Trophoblast cell (in vitro differentiated cells and primary cell): ENCODE results near the gene GIPC3.

Source experiments
- DNase-seq, 2 donors: peaks; one replicate each; pipeline ENCODE4 v3.0.0-alpha.2; 2016
- H2AFZ ChIP-seq: 2 replicates; pipeline ENCODE4 v1.6.1; 2013; ENCODE audit warnings: low read length, moderate library complexity, mild to moderate bottlenecking; ENCODE audit not compliant: insufficient read depth, poor library complexity
- H2AK5ac ChIP-seq: 2 replicates; pipeline ENCODE4 v1.6.1; 2013; ENCODE audit warnings: mild to moderate bottlenecking, low read length
- H2BK120ac ChIP-seq: 2 replicates; pipeline ENCODE4 v1.6.1; 2013; ENCODE audit warnings: low read length, mild to moderate bottlenecking, moderate library complexity; ENCODE audit not compliant: insufficient read depth, poor library complexity
- H2BK12ac ChIP-seq: 2 replicates; pipeline ENCODE4 v1.6.1; 2013; ENCODE audit warnings: mild to moderate bottlenecking, low read length, moderate library complexity
- H2BK5ac ChIP-seq: 2 replicates; pipeline ENCODE4 v1.6.1; 2013; ENCODE audit warnings: low read length, low read depth, moderate library complexity, mild to moderate bottlenecking; ENCODE audit not compliant: poor library complexity
- H3K14ac ChIP-seq: 2 replicates; pipeline ENCODE4 v1.6.1; 2013; ENCODE audit warnings: mild to moderate bottlenecking, low read length
- H3K18ac ChIP-seq: 2 replicates; pipeline ENCODE4 v1.6.1; 2013; ENCODE audit warnings: mild to moderate bottlenecking, low read length
- H3K23ac ChIP-seq: 2 replicates; pipeline ENCODE4 v1.6.1; 2013; ENCODE audit warnings: low read length
- H3K27ac ChIP-seq: 2 replicates; pipeline ENCODE4 v1.5.1; 2013; ENCODE audit warnings: low read depth, mild to moderate bottlenecking, inconsistent platforms, low read length, moderate library complexity
- H3K27me3 ChIP-seq: 2 replicates; pipeline ENCODE4 v1.6.1; 2013; ENCODE audit warnings: inconsistent platforms, mild to moderate bottlenecking, low read length, moderate library complexity; ENCODE audit not compliant: insufficient read depth
- H3K36me3 ChIP-seq, 2 experiments: 1 replicate in 1 of 2; 2 replicates in 1 of 2; pipeline ENCODE4 v1.6.1; 2013; ENCODE audit warnings: low read length in 2 of 2, mild to moderate bottlenecking in 2 of 2, moderate library complexity in 1 of 2; ENCODE audit not compliant: insufficient read depth in 2 of 2, control insufficient read depth in 1 of 2
- H3K4ac ChIP-seq: 2 replicates; pipeline ENCODE4 v1.6.1; 2013; ENCODE audit warnings: low read depth, mild to moderate bottlenecking, low read length, moderate library complexity
- H3K4me1 ChIP-seq, 2 experiments: 1 replicate in 1 of 2; 2 replicates in 1 of 2; pipeline ENCODE4 v1.6.1; 2013; ENCODE audit warnings: low read length in 2 of 2, mild to moderate bottlenecking in 2 of 2, moderate library complexity in 1 of 2; ENCODE audit not compliant: insufficient read depth in 2 of 2, control insufficient read depth in 1 of 2
- H3K4me2 ChIP-seq: 2 replicates; pipeline ENCODE4 v1.6.1; 2013; ENCODE audit warnings: inconsistent platforms, mild to moderate bottlenecking, low read length, moderate library complexity
- H3K4me3 ChIP-seq: 2 replicates; pipeline ENCODE4 v1.5.1; 2013; ENCODE audit warnings: mild to moderate bottlenecking, low read depth, low read length, inconsistent platforms
- H3K79me1 ChIP-seq: one replicate; pipeline ENCODE4 v1.6.1; 2013; ENCODE audit warnings: low read length
- H3K79me2 ChIP-seq: 2 replicates; pipeline ENCODE4 v1.6.1; 2013; ENCODE audit warnings: low read length, mild to moderate bottlenecking; ENCODE audit not compliant: control insufficient read depth, insufficient read depth, poor library complexity
- H3K9ac ChIP-seq: 2 replicates; pipeline ENCODE4 v1.6.1; 2013; ENCODE audit warnings: mild to moderate bottlenecking, low read length
- H3K9me3 ChIP-seq: 2 replicates; pipeline ENCODE4 v1.6.1; 2013; ENCODE audit warnings: low read depth, mild to moderate bottlenecking, control low read depth, inconsistent platforms, low read length; ENCODE audit not compliant: insufficient read depth
- H4K12ac ChIP-seq: 2 replicates; pipeline ENCODE4 v1.6.1; 2013; ENCODE audit warnings: low read depth, mild to moderate bottlenecking, low read length, moderate library complexity
- H4K8ac ChIP-seq: 2 replicates; pipeline ENCODE4 v1.6.1; 2013; ENCODE audit warnings: low read depth, mild to moderate bottlenecking, low read length, moderate library complexity
- H4K91ac ChIP-seq: one replicate; pipeline ENCODE4 v1.6.1; 2013; ENCODE audit warnings: low read depth, mild to moderate bottlenecking, low read length, moderate library complexity
- WGBS: extraction: QIAGEN DNeasy Blood & Tissue Kit; methylation state at CpG from one replicate; pipeline ENCODE4 v1.1.7; 2013; ENCODE audit warnings: missing lambda C conversion rate; ENCODE audit not compliant: insufficient read length, insufficient coverage; ENCODE audit errors: extremely low coverage; 5-methylcytosine and 5-hydroxymethylcytosine counted together

Gene GIPC3

GRCh38 chr19:3622224-3622623, 36.9 kb downstream of the GIPC3 start:
- H4K91ac ChIP-seq = no peak overlapping the region
- H2AK5ac ChIP-seq = no peak overlapping the region
- no peak overlapping the region for H3K14ac ChIP-seq
- H4K12ac ChIP-seq = no peak overlapping the region
- H2BK12ac ChIP-seq = no peak overlapping the region
- H3K4me1 ChIP-seq = peaks cover 9 to 15% of the 10 kb centered on the region in 2 experiments
- H3K18ac ChIP-seq = no peak overlapping the region
- no peak overlapping the region for H3K9ac ChIP-seq
- no peak overlapping the region for H4K8ac ChIP-seq
- H3K4me2 ChIP-seq = no peak overlapping the region
- no peak overlapping the region for H3K27ac ChIP-seq
- peaks cover 45 to 50% of the 10 kb centered on the region in 2 experiments for H3K36me3 ChIP-seq
- no peaks in the 10 kb centered on the region for H3K27me3 ChIP-seq
- peaks cover 10% of the 10 kb centered on the region for H3K79me2 ChIP-seq
- H3K9me3 ChIP-seq = no peaks in the 10 kb centered on the region
- no peak for DNase-seq
- H2AFZ ChIP-seq = no peak overlapping the region
- peaks cover 5% of the 10 kb centered on the region for H3K79me1 ChIP-seq
- no peak overlapping the region for H3K23ac ChIP-seq
- no peak overlapping the region for H3K4me3 ChIP-seq
- H2BK120ac ChIP-seq = no peak overlapping the region
- H2BK5ac ChIP-seq = no peak overlapping the region
- no peak overlapping the region for H3K4ac ChIP-seq
- no CpG with 5 or more reads among the region's 12 CpGs for WGBS

GRCh38 chr19:3623716-3624115, 38.4 kb downstream of the GIPC3 start:
- Histone ChIP-seq H3K14ac (no peak overlapping the region), H3K18ac (no peak overlapping the region), H4K12ac (no peak overlapping the region), H3K4ac (no peak overlapping the region), H3K23ac (no peak overlapping the region), H3K4me3 (no peak overlapping the region), H3K27me3 (no peaks in the 10 kb centered on the region), H2BK12ac (no peak overlapping the region), H3K9ac (no peak overlapping the region), H3K4me1 (peaks cover 9 to 11% of the 10 kb centered on the region in 2 experiments), H3K27ac (no peak overlapping the region), H3K9me3 (no peaks in the 10 kb centered on the region), H2AK5ac (no peak overlapping the region), H2AFZ (no peak overlapping the region), H2BK5ac (no peak overlapping the region), H4K91ac (no peak overlapping the region), H3K79me1 (peaks cover 5% of the 10 kb centered on the region), H4K8ac (no peak overlapping the region), H3K4me2 (no peak overlapping the region), H2BK120ac (no peak overlapping the region), H3K79me2 (peaks cover 10% of the 10 kb centered on the region), H3K36me3 (peaks cover 40 to 43% of the 10 kb centered on the region in 2 experiments)
- WGBS = no CpG with 5 or more reads among the region's 34 CpGs
- DNase-seq = no peak

- H2AK5ac ChIP-seq = peak overlapping the region; percentile 42
- no CpG with 5 or more reads among the region's 21 CpGs for WGBS
- peaks cover 27 to 28% of the 10 kb centered on the region in 2 experiments for H3K36me3 ChIP-seq
- H3K79me1 ChIP-seq = peaks cover 5% of the 10 kb centered on the region
- H3K4me1 ChIP-seq = peaks cover 9 to 11% of the 10 kb centered on the region in 2 experiments
- peak in 1 of 2 donors; percentile 29 for DNase-seq
- no peaks in the 10 kb centered on the region for H3K9me3 ChIP-seq
- peak overlapping the region; percentile 86 for H2AFZ ChIP-seq
- H3K14ac ChIP-seq = no peak overlapping the region
- H3K27me3 ChIP-seq = no peaks in the 10 kb centered on the region
- H3K18ac ChIP-seq = peak overlapping the region; percentile 23
- no peak overlapping the region for H3K27ac ChIP-seq
- peak overlapping the region; percentile 96 for H4K91ac ChIP-seq
- peak overlapping the region; percentile 78 for H4K12ac ChIP-seq
- peak overlapping the region; percentile 8 for H3K23ac ChIP-seq
- H3K4ac ChIP-seq = peak overlapping the region; percentile 77
- H2BK5ac ChIP-seq = no peak overlapping the region
- H2BK12ac ChIP-seq = no peak overlapping the region
- H3K9ac ChIP-seq = peak overlapping the region; percentile 95
- peak overlapping the region; percentile 94 for H3K4me3 ChIP-seq
- H3K79me2 ChIP-seq = peaks cover 10% of the 10 kb centered on the region
- peak overlapping the region; percentile 94 for H4K8ac ChIP-seq
- H3K4me2 ChIP-seq = peak overlapping the region; percentile 95
- H2BK120ac ChIP-seq = no peak overlapping the region
Measured at GRCh38 chr19:3625996-3626472, 40.8 kb downstream of the GIPC3 start.

- peak within 1 kb of the TSS; percentile 86 for H2AFZ ChIP-seq
- no CpG with 5 or more reads among the region's 80 CpGs for WGBS
- peaks cover 27 to 31% of the 10 kb centered on the region in 2 experiments for H3K36me3 ChIP-seq
- H4K8ac ChIP-seq = peak within 1 kb of the TSS; percentile 94
- peak within 1 kb of the TSS; percentile 77 for H3K4ac ChIP-seq
- peaks cover 9 to 11% of the 10 kb centered on the region in 2 experiments for H3K4me1 ChIP-seq
- no peak within 1 kb of the TSS for H2BK12ac ChIP-seq
- peaks cover 10% of the 10 kb centered on the region for H3K79me2 ChIP-seq
- H4K91ac ChIP-seq = peak within 1 kb of the TSS; percentile 96
- H3K4me2 ChIP-seq = peak within 1 kb of the TSS; percentile 95
- peak within 1 kb of the TSS; percentile 94 for H3K4me3 ChIP-seq
- H2BK5ac ChIP-seq = peak within 1 kb of the TSS; percentile 94
- DNase-seq = peak; percentile 96 to 99
- peak within 1 kb of the TSS; percentile 78 for H4K12ac ChIP-seq
- peak within 1 kb of the TSS; percentile 90 for H3K18ac ChIP-seq
- peak within 1 kb of the TSS; percentile 93 for H2BK120ac ChIP-seq
- H3K14ac ChIP-seq = peak within 1 kb of the TSS; percentile 81
- H3K27me3 ChIP-seq = no peaks in the 10 kb centered on the region
- peak within 1 kb of the TSS; percentile 95 for H3K9ac ChIP-seq
- H3K27ac ChIP-seq = peak within 1 kb of the TSS; percentile 82
- no peaks in the 10 kb centered on the region for H3K9me3 ChIP-seq
- peak within 1 kb of the TSS; percentile 68 for H2AK5ac ChIP-seq
- peak within 1 kb of the TSS; percentile 8 for H3K23ac ChIP-seq
- peaks cover 5% of the 10 kb centered on the region for H3K79me1 ChIP-seq
Measured at GRCh38 chr19:3626473-3627350, 41.4 kb downstream of the GIPC3 start, which contains the start of gene CACTIN. TSS of gene CACTIN (minus strand) at chr19:3626790. CDS start at chr19:3626762, 28 bp downstream.
